GM21360 (cell line): ENCODE data around the gene NXPE3.
"Not testable (repeated sequence)": the region's sequence is repeated elsewhere in the genome, so short reads cannot be mapped to it uniquely, and the experiment has no call there.

Source experiments
- ATAC-seq: cut with Tn5 transposase; IDR thresholded peaks from one replicate; pipeline ENCODE4 v1.9.1; 2021; ENCODE audit warnings: mild to moderate bottlenecking, moderate library complexity; ENCODE audit not compliant: unreplicated experiment

Gene NXPE3

DNA sequence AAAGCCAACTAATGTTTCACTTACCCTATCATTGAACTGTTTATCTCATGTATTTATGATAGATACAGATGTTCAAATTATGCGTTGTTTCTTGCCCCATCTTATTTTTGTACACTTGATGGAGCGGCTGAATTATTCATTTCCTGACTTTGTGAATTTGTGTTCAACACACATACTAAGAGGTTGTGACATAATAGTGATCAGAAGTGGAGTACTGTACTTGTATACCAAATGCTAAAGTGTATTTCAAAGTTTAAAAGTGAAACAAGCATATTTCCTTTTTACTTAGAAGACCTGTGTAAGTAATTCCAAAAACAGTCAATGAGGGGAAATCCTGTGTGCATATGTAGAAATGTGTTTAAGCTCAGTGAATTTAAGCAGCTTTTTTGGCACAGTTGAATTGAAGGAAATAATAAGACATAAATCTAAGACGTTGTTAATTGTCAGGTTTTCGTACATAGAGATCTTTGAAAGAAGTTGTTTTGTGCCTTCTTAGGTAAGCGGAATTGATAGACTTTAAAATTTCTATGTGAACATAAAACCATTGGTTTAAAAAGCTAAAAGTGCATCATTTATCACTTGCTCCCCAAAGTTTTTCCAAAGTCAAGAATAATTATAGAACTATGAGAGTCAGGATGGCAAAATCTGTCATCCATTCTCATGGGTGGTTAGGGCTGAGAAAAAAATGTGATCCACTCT lies 72.2 kb downstream of the NXPE3 start:
- ATAC-seq: no peak

DNA sequence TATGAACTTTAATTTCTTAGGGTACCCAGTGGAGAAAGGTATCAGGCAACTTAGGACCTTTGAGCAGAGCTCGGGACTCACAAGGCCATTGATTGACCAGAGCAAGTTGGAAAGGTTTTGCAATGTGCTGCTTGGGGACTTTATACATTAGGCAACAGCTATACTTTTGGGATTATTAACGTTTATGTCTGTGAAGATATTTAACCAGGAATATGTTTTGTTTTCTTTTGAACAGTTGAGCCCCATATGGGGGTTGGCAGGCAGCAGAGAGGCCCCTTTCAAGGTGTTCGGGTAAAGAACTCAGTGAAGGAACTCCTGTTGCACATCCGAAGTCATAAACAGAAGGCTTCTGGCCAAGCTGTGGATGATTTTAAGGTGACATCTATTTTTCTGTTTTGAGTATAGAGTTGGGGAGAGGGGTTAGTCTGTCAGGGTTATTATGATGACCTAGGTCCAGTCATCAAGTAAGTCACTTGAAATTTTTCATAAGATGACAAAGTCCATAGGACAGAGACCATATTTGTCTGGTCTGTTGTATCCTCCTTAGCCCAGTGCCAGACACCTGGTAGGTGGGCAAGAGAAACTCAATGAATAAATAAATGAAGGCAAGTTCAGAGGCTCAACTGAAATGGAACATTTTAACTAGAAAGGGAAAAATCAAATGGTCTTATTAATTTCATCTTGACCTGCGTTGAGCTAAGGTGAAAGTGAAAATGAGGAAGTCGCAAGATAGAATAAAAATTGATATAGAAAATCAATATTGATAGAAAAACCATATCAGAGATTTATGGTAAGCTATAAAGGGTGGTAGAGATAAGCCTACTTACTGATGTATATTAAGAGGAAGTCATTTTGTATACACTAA lies 73.1 kb downstream of the NXPE3 start:
- no peak for ATAC-seq

DNA sequence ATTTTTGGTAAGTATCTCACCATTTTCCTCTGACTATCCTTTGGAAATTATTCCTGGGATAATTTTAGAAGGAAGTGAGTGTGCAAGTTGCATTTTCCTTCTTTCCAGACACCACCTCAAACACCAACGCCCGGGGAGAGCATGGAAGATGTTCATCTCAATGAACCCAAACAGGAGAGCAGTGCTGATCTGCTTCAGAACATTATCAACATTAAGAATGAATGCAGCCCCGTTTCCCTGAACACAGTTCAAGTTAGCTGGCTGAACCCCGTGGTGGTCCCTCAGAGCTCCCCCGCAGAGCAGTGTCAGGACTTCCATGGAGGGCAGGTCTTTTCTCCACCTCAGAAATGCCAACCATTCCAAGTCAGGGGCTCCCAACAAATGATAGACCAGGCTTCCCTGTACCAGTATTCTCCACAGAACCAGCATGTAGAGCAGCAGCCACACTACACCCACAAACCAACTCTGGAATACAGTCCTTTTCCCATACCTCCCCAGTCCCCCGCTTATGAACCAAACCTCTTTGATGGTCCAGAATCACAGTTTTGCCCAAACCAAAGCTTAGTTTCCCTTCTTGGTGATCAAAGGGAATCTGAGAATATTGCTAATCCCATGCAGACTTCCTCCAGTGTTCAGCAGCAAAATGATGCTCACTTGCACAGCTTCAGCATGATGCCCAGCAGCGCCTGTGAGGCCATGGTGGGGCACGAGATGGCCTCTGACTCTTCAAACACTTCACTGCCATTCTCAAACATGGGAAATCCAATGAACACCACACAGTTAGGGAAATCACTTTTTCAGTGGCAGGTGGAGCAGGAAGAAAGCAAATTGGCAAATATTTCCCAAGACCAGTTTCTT lies 74.2 kb downstream of the NXPE3 start:
- ATAC-seq: no peak

DNA sequence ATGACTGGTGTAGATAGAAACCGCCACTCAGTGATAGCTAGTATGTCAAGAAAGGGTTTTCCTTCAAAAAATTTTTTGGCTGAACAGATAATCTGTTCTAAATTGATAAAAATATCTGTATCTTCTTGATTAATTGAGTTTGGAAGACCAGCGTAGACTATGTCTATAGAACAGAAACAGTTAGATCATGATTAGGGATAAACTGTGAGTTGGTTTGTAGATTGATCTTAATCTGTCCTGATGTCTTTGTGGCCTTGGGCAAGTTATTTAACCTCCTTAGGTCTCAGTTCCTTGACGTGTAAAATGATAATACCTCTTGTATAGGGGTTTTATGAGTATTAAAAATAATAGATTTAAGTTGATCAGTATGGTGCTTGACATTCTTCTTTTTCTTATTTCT lies 75.0 kb downstream of the NXPE3 start:
- no peak for ATAC-seq

DNA sequence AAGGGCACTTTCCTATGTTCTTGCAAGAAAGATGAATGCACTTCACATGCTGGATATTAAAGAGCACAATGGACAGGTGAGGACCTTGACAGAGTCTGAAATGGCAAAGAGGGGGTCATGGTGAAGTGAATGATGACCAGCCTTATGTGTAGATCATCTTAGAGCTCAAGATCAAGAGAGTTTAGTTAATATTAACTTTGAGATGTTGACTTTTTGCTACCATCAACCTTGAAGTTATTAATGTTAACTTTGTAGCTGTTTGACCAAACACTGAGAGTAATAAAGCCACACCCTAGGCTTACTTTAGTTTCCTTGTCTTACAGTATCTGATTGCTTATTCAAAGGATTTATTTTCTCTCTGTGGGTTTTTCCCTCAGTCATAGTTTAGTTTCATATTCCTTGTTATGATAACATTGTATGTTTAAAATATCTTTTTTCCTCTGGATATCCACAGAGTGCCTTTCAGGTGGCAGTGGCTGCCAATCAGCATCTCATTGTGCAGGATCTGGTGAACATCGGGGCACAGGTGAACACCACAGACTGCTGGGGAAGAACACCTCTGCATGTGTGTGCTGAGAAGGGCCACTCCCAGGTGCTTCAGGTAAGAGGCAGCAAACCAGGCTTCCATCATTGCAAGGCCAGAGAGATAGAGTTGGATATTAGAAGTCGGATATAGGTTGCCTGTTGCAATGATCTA lies 75.7 kb downstream of the NXPE3 start:
- ATAC-seq: no peak

DNA sequence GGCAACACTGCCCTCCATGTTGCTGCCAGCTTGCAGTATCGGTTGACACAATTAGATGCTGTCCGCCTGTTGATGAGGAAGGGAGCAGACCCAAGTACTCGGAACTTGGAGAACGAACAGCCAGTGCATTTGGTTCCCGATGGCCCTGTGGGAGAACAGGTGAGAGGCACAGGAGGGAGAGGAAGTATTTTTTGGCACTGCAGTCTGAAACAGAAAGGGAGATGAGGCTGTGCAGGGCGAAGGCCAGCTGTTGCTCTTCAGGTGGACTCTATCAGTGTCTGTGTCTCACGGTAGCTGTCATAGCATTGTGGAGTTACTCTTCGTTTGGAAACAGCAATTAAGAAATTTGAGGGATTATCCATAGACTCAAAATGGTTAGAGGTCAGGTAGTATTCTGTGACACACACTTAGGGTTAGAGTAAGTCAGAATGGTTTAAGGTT lies 78.3 kb downstream of the NXPE3 start:
- ATAC-seq: no peak

DNA sequence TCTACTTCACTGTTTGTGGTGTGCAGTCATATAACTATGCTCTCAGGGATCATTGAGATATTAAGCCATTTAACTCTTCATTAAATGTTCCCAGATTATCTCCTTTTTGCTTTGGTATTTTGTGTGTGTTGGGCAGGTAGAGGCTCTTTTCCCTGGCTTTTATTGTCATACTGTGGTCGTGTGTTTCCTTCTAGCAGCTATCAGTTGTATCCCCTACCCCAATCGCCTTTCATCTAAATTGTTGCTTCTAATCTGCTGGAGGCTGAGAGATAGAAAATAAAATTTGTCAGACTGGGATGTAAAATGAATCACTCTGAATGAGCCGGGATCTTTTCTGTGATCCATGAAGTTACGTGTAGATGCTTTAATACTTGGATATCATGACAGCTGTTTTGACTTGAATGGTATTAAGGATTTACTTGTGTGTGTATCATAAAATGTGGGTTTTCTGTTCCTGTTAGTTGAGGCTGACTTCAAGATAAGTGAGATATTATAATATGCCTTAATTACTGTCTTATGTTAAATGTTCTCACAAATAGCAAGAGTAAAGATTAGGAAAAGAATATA lies 79.5 kb downstream of the NXPE3 start:
- ATAC-seq: no peak

DNA sequence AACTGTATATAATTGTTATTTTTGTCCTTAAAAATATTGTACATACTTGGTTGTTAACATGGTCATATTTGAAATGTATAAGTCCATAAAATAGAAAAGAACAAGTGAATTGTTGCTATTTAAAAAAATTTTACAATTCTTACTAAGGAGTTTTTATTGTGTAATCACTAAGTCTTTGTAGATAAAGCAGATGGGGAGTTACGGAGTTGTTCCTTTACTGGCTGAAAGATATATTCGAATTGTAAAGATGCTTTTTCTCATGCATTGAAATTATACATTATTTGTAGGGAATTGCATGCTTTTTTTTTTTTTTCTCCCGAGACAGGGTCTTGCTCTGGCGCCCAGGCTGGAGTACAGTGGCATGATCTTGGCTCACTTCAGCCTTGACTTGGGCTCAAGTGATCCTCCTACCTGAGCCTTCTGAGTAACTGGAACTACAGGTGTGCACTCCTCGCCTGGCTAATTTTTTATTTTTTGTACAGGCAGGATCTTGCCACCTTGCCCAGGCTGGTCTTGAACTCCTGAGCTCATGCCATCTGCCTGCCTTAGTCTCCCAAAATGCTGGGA lies 81.0 kb downstream of the NXPE3 start:
- ATAC-seq: no peak

DNA sequence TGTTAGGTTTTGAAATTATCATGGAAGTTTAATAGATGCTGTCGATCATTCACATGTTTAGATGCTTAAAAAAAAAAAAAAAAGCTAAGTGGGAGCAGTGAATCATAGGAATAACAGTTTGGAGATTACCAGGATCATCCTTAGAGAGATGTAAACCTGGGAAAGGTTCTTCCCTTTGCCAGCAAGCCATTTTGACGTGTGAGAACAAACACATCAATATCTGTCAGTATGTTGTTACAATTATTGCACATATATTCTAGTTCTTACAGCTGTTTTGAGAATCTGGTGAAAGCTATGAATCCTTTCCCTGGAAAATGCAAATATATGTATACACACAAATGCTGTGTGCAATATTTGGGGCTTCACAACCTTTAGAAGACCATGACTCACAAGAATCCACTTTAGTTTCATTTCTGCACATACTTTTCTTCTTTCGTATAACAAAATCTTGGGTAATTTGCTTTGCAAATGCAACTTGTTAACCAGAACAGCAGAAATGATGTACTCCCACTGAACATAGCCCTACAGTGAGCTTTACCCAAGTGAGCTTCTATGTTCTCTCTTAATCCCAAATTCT lies 82.3 kb downstream of the NXPE3 start:
- ATAC-seq: no peak

DNA sequence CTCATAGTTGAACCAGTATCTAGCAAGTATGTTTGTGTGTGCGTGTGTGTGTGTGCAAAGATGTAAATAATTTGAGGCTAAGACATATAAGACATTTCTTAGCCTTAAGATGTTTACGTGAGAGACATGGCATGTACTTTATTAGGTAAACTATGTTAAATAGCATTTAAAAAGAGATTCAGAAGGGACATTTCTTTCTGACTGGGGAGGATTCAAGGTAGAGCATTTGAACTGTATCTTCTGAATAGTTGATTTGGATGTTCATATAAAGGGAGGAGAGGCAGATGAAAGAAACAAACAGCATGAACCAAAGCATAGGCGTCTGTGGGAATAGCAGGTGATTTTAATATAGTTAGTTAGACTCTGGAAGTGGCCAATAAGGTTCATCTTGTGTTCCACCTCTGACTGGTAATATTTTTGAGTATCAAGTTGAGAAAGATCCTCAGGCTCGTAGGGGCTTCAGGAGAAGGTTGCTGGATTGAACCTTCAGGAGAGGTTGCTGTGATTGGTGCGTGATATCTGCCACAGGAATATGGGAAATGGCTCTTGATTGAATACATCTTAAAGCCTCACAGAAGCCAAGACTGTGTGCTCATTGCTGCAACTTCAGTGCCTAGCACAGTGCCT lies 82.9 kb downstream of the NXPE3 start:
- no peak for ATAC-seq

DNA sequence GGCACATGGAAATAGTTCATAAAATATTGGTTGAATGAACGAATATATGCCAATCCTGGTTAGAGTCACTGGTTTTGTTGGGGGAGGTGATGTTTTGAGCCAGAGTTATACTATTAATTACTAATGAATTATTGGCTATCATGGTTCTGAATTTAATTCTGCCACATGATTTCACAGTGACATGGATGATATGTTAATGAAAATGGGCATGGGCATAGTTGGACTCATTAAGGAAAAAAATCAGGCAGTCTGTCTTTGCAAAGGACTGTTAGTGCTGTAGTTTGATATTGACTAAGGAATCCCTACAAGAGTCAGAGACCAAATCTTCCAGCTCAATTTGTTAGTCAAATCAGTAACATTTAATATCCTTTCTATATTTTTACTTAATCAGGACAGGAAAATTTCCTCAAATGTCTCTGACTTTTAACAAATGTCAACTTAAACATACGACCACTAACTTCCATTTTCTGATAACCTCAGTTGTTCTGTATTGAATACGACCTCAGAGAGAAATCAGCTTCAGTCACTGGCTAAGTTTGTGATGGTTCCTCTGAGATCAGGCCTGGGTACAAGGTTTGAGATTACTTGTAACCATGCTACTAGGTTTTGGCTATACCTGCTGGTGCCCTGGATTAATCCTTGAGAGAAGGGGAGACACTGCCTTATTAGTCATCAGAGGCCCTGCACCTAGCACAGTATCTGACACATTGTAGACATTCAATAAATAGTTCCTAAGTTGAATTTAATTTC lies 83.6 kb downstream of the NXPE3 start:
- ATAC-seq: no peak

DNA sequence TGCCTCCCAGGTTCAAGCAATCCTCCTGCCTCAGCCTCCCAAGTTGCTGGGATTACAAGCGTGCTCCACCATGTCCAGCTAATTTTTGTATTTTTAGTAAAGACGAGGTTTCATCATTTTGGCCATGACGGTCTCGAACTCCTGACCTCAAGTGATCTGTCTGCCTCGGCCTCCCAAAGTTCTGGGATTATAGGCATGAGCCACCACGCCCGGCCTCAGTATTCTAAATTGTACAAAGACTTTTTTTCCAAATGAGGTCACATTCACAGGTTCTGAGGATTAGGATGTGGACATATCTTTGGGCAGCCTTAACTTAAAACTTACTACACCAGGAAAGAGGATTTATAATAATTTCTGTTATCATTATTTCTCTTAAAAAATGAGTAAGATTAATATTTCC lies 85.9 kb downstream of the NXPE3 start:
- ATAC-seq: not testable (repeated sequence)

DNA sequence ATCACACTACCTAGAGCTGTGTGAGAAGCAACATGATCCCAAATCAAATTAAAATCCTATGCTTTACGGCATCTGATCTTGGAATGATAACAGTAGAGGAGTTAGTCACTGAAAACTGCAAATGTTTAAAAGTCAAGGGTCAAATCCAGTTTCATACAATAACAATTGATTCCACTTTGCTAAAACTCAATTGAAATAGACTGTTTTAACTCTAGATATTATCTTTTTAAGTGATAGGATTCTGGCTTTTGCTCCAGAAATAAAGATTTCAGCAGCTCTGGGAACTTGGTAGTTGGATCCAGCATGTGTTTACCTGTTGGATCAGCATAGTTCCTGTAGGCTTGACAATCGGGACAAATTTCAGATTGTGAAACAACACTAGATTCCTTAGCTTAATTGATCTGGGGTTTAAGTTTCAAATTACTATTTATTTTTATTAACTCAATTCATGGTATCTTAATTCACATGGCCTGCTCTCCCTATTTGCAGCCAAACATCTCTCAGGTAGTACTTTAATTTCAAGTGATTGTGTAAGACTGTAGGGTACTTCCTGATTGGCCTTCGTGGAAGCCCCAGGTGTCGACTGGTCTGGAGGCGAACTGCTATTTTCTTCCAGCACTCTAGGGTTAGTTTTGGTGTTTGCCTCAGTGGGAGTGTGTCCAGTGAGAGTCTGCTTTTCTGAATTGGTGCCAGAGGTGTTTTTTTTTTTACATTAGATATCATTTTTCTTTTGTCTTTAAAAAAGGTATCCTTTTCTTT lies 86.9 kb downstream of the NXPE3 start:
- ATAC-seq: no peak

DNA sequence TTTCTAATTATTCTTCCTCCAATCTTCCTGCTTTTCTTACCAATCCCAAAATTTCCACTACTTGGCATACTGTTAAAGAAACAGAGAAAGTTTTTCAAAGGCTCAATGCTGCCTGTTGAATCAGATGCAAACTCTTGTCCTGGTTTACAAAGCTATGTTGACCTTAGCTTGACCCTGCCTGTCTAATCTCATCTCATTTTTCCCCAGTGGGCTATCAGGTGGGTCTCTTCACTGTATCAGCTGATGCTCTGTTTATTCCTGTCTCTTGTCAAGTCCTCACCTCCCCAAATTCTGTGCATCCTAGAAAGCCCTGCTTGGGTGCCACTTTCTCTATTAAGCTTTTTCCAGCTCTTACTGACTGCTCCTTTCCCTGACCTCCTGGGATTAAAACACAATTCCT lies 88.5 kb downstream of the NXPE3 start:
- ATAC-seq: no peak

DNA sequence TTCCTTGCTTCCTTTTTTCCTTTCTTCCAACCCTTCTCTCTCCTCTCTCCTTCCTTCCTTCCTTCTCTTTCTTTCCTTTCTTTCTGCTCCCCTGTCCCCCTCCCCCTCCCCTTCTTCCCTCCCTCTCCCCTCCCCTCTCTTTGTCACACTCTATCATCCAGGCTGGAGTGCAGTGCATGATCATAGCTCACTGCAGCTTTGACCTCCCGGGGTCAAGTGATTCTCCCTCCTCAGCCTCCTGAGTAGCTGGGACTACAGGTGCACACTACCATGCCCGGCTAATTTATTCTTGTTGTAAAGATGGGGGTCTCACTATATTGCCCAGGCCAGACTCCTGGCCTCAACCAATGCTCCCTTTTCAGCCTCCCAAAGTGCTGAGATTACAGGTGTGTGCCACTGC lies 89.0 kb downstream of the NXPE3 start:
- no peak for ATAC-seq

DNA sequence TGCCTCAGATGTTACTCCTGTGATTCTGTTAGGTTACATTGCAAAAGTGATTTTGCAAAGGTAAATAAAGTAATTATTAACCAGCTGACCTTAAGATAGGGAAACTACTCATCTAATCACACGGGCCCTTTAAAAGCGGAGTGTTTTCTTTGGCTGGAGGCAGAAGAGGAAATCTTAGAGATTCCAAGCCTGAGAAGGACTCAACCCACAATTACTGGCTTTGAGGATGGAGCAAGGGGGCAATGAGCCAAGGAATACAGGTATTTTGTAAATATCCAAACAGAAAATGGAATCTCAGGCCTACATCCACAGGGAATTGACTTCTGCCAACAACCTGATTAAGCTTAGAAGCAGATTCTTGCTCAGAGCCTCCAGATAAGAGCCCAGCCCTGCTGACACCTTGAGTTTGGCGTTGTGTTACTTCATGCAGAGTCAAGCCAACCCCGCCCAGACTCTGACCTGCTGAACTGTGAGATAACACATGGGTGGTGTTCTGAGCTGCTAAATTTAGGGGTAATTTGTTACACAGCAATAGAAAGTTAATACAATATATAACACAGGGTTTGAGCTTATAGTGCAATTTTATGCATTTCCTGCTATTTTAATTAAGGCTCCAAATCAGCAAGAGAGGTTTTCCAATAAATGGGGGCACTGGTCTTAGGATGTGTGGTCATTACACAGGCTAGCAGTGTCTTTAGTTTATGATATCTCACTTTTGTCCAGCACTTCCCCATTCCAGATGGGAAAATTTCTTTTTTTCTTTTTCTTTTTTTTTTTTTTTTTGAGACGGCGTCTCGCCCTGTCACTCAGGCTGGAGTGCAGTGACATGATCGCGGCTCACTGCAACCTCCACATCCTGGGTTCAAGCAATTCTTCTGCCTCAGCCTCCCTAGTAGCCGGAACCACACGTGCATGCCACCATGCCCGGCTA lies 89.8 kb downstream of the NXPE3 start:
- no peak for ATAC-seq

DNA sequence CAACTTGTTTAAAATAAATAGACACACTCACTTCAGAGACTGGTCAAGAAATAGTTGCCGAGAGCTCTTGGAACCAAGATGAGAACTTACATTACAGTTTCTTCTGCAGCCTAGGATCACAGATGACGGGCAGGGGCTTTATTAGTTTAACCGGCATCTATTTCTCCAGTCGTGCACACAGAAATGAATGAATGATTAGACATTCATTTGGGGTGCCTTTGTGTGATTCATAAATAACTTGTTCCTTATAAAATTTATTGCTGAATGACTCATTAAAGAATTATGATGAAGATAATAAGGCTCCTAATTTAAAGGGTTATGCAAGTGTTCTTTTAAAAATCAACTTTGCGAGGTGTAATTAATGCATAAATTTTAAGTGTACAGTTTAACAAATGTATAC lies 91.1 kb downstream of the NXPE3 start:
- no peak for ATAC-seq
